HCT116 (cell line): ENCODE data around the gene RUNDC1. TPM values are rescaled to one million over a fixed set of nuclear protein-coding genes. Genes with fewer than 3 reads are reported as not detected.

Experiments
- ATAC-seq: fragments of 200-7000 bp; cut with Tn5 transposase; 2 replicates; pipeline ENCODE4 v1.9.1; 2020; ENCODE audit warnings: mild to moderate bottlenecking, moderate library complexity
- BruUV-seq: library from RNA; stranded (reverse); fragments of 400-500 nt; replicated peaks from 2 replicates; lab custom pipeline; 2021; lab: Mats Ljungman, UMichigan
- CTCF ChIA-PET: fragments of 300-600 bp; sonication (Branson Sonifier 250); formaldehyde crosslinking; loops from one replicate; lab custom pipeline; 2021; ENCODE audit warnings: antibody characterized with exemption; lab: Charles Lee
- POLR2A ChIA-PET: fragments of 300-600, 350-600 bp; sonication (Branson Sonifier 250); formaldehyde crosslinking; loops from one replicate; lab custom pipeline; 2021; ENCODE audit warnings: antibody characterized with exemption; lab: Charles Lee
- RAD21 ChIA-PET, 2 experiments: fragments of 300-600 bp; sonication (Branson Sonifier 250); formaldehyde crosslinking; loops; one replicate each; lab custom pipeline; 2023; ENCODE audit warnings: low total read pairs in 2 of 2; ENCODE audit not compliant: uncharacterized antibody in 2 of 2, unreplicated experiment in 2 of 2, low non-redundant PET in 1 of 2; lab: Charles Lee
- DNase-seq: peaks from one replicate; pipeline ENCODE4 v3.0.0-alpha.2; 2010; ENCODE audit warnings: low read depth, low spot score
- H2AFZ ChIP-seq: fragments of 200-600 bp; shearing (Covaris generic), sonication (generic); 2 replicates; pipeline ENCODE4 v1.6.1; 2017; ENCODE audit warnings: low read depth, mixed run types, mixed read lengths, antibody characterized with exemption, low read length; ENCODE audit not compliant: poor library complexity, severe bottlenecking
- H3K27ac ChIP-seq: 2 replicates; pipeline ENCODE4 v1.5.1; 2012; ENCODE audit warnings: low read depth, low read length
- H3K27me3 ChIP-seq: fragments of 200-600 bp; sonication (generic); 2 replicates; pipeline ENCODE4 v1.6.1; 2016; ENCODE audit warnings: mixed run types, low read length, mixed read lengths; ENCODE audit not compliant: insufficient read depth
- H3K36me3 ChIP-seq, 2 experiments: fragments of 200-500 bp in 1 of 2; fragments of 200-600 bp in 1 of 2; sonication (Bioruptor generic) in 1 of 2; sonication (generic) in 1 of 2; 2 replicates each; pipeline versions ENCODE4 v1.5.1 to v1.6.1; 2014 to 2016; ENCODE audit warnings: low read length in 2 of 2, inconsistent platforms in 1 of 2, mixed read lengths in 1 of 2, mixed run types in 1 of 2; ENCODE audit not compliant: insufficient read depth in 2 of 2, control insufficient read depth in 1 of 2
- H3K4me1 ChIP-seq, 2 experiments: fragments of 200-600 bp in 1 of 2; sonication (generic) in 1 of 2; 2 replicates each; pipeline versions ENCODE4 v1.5.1 to v1.6.1; 2012 to 2017; ENCODE audit warnings: low read length in 2 of 2, inconsistent platforms in 1 of 2, mild to moderate bottlenecking in 1 of 2, mixed read lengths in 1 of 2, mixed run types in 1 of 2, moderate library complexity in 1 of 2; ENCODE audit not compliant: insufficient read depth in 2 of 2, control insufficient read depth in 1 of 2
- H3K4me2 ChIP-seq: fragments of 200-600 bp; sonication (generic); 2 replicates; pipeline ENCODE4 v1.6.1; 2017; ENCODE audit warnings: mixed run types, low read length, mixed read lengths
- H3K4me3 ChIP-seq, 2 experiments: fragments of 200-600 bp in 1 of 2; sonication (generic) in 1 of 2; replicated peaks in 1 of 2; 2 replicates each; pipeline ENCODE4 v1.5.1; 2011 to 2016; ENCODE audit warnings: low read length in 2 of 2, control low read depth in 1 of 2, low read depth in 1 of 2, mild to moderate bottlenecking in 1 of 2, mixed read lengths in 1 of 2, mixed run types in 1 of 2
- H3K79me2 ChIP-seq: fragments of 200-600 bp; sonication (generic); 2 replicates; pipeline ENCODE4 v1.6.1; 2017; ENCODE audit warnings: mild to moderate bottlenecking, mixed run types, low read length, moderate library complexity, mixed read lengths; ENCODE audit not compliant: insufficient read depth
- H3K9ac ChIP-seq: fragments of 200-600 bp; sonication (generic); 2 replicates; pipeline ENCODE4 v1.6.1; 2016; ENCODE audit warnings: low read length, mixed read lengths
- H3K9me2 ChIP-seq: fragments of 200-600 bp; sonication (generic), shearing (Covaris generic); 2 replicates; pipeline ENCODE4 v1.6.1; 2017; ENCODE audit warnings: mixed run types, mild to moderate bottlenecking, moderate library complexity; ENCODE audit not compliant: insufficient read depth
- H3K9me3 ChIP-seq, 2 experiments: fragments of 200-500 bp in 1 of 2; fragments of 200-600 bp in 1 of 2; sonication (Bioruptor generic) in 1 of 2; sonication (generic) in 1 of 2; 2 replicates each; pipeline ENCODE4 v1.6.1; 2014 to 2017; ENCODE audit warnings: low read length in 2 of 2, mixed read lengths in 2 of 2, inconsistent platforms in 1 of 2, low read depth in 1 of 2, mild to moderate bottlenecking in 1 of 2, mixed run types in 1 of 2, moderate library complexity in 1 of 2; ENCODE audit not compliant: control insufficient read depth in 1 of 2, insufficient read depth in 1 of 2
- H4K20me1 ChIP-seq: fragments of 200-600 bp; sonication (generic), shearing (Covaris generic); 2 replicates; pipeline ENCODE4 v1.6.1; 2017; ENCODE audit warnings: mixed run types, mild to moderate bottlenecking, moderate library complexity; ENCODE audit not compliant: insufficient read depth
- CBX3 ChIP-seq: IDR thresholded peaks from 2 replicates; pipeline ENCODE4 v1.6.1; 2012; ENCODE audit warnings: low read depth
- FOSL1 ChIP-seq: IDR thresholded peaks from 2 replicates; pipeline ENCODE4 v1.6.1; 2012; ENCODE audit warnings: low read depth
- POLR2A ChIP-seq: IDR thresholded peaks from 2 replicates; pipeline ENCODE4 v1.7.0; 2011; ENCODE audit warnings: borderline replicate concordance; ENCODE audit not compliant: insufficient read depth, insufficient read length; ENCODE audit errors: extremely low read depth
- POLR2AphosphoS5 ChIP-seq: IDR thresholded peaks from 2 replicates; pipeline ENCODE4 v1.6.1; 2011; ENCODE audit warnings: mild to moderate bottlenecking, low read depth, low read length, moderate library complexity
- YY1 ChIP-seq: IDR thresholded peaks from 2 replicates; pipeline ENCODE4 v1.6.1; 2011; ENCODE audit warnings: low read length, low read depth, moderate library complexity, mild to moderate bottlenecking; ENCODE audit not compliant: insufficient replicate concordance; ENCODE audit errors: extremely low read depth
- ZFX ChIP-seq: fragments of 450-650 bp; IDR thresholded peaks from 2 replicates; pipeline ENCODE4 v1.6.1; 2017
- intact Hi-C: fragments of 100-400 bp; cut with micrococcal nuclease; formaldehyde crosslinking; loops from 2 replicates; pipeline ENCODE4 v1.10.0; 2022
- total RNA-seq: library from RNA; stranded (reverse); gene quantifications from one replicate; pipeline ENCODE4 v1.2.1, GENCODE V29; 2021; ENCODE audit not compliant: unreplicated experiment
- TF ChIP-seq, protein P1 (sequence below): IDR thresholded peaks from 2 replicates; pipeline ENCODE4 v1.6.1; 2011; ENCODE audit warnings: mild to moderate bottlenecking, low read length, moderate library complexity; ENCODE audit not compliant: insufficient replicate concordance; ENCODE audit errors: extremely low read depth
- TF ChIP-seq, protein P2 (sequence below): IDR thresholded peaks from 2 replicates; pipeline ENCODE4 v1.6.1; 2012

The RUNDC1 gene
- total RNA-seq, 1 experiment from 2014 or later = 13.0 TPM

DNA sequence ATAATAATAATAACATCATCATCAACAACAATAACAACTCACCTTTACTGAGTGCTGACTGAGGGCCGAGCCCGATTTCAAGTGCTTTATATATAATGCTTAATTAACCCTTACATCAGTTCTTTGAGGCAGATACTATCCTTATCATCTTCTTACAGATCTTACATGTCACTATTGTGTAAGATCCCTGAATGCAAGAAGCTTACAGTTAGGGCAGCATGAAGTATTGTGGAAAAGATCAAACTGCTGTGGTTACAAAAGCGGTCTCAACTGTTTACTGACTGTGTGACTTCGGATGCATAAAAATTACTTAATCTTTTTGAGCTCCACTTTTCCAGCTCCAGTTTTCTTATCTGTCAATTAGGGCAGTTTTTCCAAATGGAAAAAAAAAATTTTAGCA is 38.6 kb downstream of the RUNDC1 start:
- Histone ChIP-seq H3K9me3 (no peaks in the 10 kb centered on the region), H2AFZ (no peak overlapping the region), H3K4me2 (no peak overlapping the region), H3K9me2 (no peaks in the 10 kb centered on the region), H3K36me3 (peaks cover 0 to 9% of the 10 kb centered on the region in 2 experiments; a peak in 3 of 4 replicates), H3K27ac (no peak overlapping the region), H3K9ac (no peak overlapping the region), H3K4me3 (no peak overlapping the region), H3K27me3 (no peaks in the 10 kb centered on the region), H3K79me2 (peaks cover 8% of the 10 kb centered on the region; the same call in 1 of the 2 replicates), H3K4me1 (peaks cover 7 to 32% of the 10 kb centered on the region in 2 experiments; a peak in 3 of 4 replicates), H4K20me1 (no peaks in the 10 kb centered on the region)
- RAD21 ChIA-PET = no interaction called here
- no TSS peak for BruUV-seq
- intact Hi-C loops = no loop called here
- CTCF ChIA-PET = no interaction called here
- TF ChIP-seq, protein P1, sequence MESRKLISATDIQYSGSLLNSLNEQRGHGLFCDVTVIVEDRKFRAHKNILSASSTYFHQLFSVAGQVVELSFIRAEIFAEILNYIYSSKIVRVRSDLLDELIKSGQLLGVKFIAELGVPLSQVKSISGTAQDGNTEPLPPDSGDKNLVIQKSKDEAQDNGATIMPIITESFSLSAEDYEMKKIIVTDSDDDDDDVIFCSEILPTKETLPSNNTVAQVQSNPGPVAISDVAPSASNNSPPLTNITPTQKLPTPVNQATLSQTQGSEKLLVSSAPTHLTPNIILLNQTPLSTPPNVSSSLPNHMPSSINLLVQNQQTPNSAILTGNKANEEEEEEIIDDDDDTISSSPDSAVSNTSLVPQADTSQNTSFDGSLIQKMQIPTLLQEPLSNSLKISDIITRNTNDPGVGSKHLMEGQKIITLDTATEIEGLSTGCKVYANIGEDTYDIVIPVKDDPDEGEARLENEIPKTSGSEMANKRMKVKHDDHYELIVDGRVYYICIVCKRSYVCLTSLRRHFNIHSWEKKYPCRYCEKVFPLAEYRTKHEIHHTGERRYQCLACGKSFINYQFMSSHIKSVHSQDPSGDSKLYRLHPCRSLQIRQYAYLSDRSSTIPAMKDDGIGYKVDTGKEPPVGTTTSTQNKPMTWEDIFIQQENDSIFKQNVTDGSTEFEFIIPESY = no peak
- no peak for TF ChIP-seq YY1
- no peak for TF ChIP-seq POLR2AphosphoS5
- TF ChIP-seq POLR2A = no peak
- TF ChIP-seq, protein P2, sequence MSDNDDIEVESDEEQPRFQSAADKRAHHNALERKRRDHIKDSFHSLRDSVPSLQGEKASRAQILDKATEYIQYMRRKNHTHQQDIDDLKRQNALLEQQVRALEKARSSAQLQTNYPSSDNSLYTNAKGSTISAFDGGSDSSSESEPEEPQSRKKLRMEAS = no peak
- no peak for TF ChIP-seq CBX3
- TF ChIP-seq FOSL1 = no peak
- TF ChIP-seq ZFX = no peak
- POLR2A ChIA-PET = interaction anchor here (1.4 kb wide), 1 partner anchor 12 kb away, joined by 3 read pairs; no protein-coding TSS in a partner anchor
- DNase-seq = no peak
- no peak for ATAC-seq
